ENCODE results near the gene BCR. TPM values are rescaled to one million over a fixed set of nuclear protein-coding genes. Genes with fewer than 3 reads are reported as not detected.

BCR gene
- polyA plus RNA-seq, 1 donor (not counting 4 experiments of a cell fraction or from before 2014, with no cell fraction given) = 25.8 TPM

DNA sequence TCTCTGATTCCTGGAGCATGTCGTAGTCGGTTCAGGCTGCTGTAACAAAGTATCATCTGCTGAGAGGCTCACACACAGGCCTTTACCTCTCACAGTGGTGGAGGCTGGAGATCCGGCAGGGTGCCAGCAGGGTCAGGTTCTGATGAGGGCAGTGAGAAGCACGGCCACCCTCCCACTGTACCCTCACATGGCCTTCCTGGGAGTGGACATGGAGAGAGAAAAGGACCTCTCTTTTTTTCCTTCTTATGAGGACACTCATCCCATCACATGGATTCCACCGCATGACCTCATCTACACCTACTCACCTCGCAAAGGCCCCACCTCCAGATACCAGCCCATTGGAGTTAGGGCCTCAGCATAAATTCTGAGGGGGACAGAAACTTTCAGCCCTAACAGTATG lies 99.5 kb downstream of the BCR start:
- no peak for TF ChIP-seq EZH2 (IDR thresholded peaks at IDR 0.05; ENCODE audit: low read length)
- TF ChIP-seq, protein P1, sequence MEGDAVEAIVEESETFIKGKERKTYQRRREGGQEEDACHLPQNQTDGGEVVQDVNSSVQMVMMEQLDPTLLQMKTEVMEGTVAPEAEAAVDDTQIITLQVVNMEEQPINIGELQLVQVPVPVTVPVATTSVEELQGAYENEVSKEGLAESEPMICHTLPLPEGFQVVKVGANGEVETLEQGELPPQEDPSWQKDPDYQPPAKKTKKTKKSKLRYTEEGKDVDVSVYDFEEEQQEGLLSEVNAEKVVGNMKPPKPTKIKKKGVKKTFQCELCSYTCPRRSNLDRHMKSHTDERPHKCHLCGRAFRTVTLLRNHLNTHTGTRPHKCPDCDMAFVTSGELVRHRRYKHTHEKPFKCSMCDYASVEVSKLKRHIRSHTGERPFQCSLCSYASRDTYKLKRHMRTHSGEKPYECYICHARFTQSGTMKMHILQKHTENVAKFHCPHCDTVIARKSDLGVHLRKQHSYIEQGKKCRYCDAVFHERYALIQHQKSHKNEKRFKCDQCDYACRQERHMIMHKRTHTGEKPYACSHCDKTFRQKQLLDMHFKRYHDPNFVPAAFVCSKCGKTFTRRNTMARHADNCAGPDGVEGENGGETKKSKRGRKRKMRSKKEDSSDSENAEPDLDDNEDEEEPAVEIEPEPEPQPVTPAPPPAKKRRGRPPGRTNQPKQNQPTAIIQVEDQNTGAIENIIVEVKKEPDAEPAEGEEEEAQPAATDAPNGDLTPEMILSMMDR (optimal IDR thresholded peaks at IDR 0.05 in 1 of 3, IDR thresholded peaks at IDR 0.05 in 1 of 3, conservative IDR thresholded peaks at IDR 0.05 in 1 of 3; ENCODE audit: extremely low read depth in 1 of 3, insufficient read depth in 2 of 3, low read length in 3 of 3) = no peak
- no peak overlapping the region for H3K4me3 ChIP-seq (ENCODE audit: control insufficient read depth in 2 of 3, extremely low read depth in 1 of 3, insufficient read depth in 2 of 3, low read depth in 1 of 3, low read length in 3 of 3)
- no peaks in the 10 kb centered on the region for H3K27me3 ChIP-seq (ENCODE audit: control insufficient read depth, extremely low read depth, insufficient read depth, low read length)
- peak overlapping the region; percentile 74 for H3K27ac ChIP-seq (ENCODE audit: control insufficient read depth, insufficient read depth, low read length)
- no peaks in the 10 kb centered on the region for H4K20me1 ChIP-seq (ENCODE audit: control insufficient read depth, extremely low read depth, insufficient read depth, low read length)
- no peak overlapping the region for H3K4me2 ChIP-seq (ENCODE audit: control insufficient read depth, extremely low read depth, insufficient read depth, low read depth, low read length)
- dilution Hi-C loops (cut with MboI; ENCODE audit: extremely low pct_ligation_motif_present, low sequenced_read_pairs) = no loop called here
- no peak for FAIRE-seq
- no peak for DNase-seq (ENCODE audit: low read depth, low spot score)
- H3K36me3 ChIP-seq (ENCODE audit: control insufficient read depth in 2 of 2, extremely low read depth in 1 of 2, insufficient read depth in 2 of 2, low read length in 2 of 2) = peaks cover 36 to 49% of the 10 kb centered on the region in 2 experiments
- H3K79me2 ChIP-seq (ENCODE audit: control insufficient read depth, insufficient read depth, low read length) = no peaks in the 10 kb centered on the region
- H3K9me3 ChIP-seq (ENCODE audit: control insufficient read depth, low read depth, low read length) = no peaks in the 10 kb centered on the region
- peaks cover 45% of the 10 kb centered on the region for H3K4me1 ChIP-seq (ENCODE audit: control insufficient read depth, extremely low read depth, insufficient read depth, low read length)
- no peak overlapping the region for H2AFZ ChIP-seq (ENCODE audit: control insufficient read depth, low read length)
- H3K9me1 ChIP-seq (ENCODE audit: control insufficient read depth, extremely low read depth, insufficient read depth, low read length) = no peaks in the 10 kb centered on the region
- peak overlapping the region; percentile 58 for H3K9ac ChIP-seq (ENCODE audit: control insufficient read depth, extremely low read depth, insufficient read depth, low read length)

DNA sequence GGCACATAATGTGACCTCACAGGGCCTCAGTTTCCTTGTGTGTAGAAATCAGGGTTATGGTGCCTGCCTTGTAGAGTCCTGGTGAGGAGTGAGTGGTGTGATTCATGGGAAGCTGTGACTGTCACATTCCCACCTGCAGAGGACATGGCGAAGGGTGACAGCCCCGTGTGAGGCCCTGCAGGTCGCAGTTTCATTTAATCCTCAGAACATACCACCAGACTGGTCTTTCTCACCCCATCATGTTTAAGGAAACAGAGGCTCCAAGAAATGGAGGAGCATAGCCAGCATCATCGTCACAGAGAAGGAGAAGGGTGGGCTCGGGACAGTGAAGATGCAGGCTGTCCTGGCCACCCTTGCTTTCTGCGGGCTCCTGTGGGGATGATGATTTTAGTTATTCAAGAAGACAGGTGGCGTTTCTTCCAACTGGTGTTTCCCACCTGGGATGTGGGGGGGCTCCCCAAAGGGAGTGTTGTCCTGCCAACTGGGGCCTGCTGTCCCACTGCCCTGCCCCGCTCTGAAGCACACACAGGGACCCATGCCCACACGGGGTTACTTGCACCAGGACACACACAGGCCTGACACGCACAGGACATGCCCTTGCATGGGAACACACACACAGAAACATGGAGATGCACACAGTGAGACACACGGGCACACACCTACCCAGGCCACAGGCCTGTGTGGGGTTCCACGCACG lies 100.2 kb downstream of the BCR start:
- H3K27ac ChIP-seq (ENCODE audit: control insufficient read depth, insufficient read depth, low read length) = peak overlapping the region; percentile 74
- H3K27me3 ChIP-seq (ENCODE audit: control insufficient read depth, extremely low read depth, insufficient read depth, low read length) = no peaks in the 10 kb centered on the region
- TF ChIP-seq, protein P1 (optimal IDR thresholded peaks at IDR 0.05 in 1 of 3, IDR thresholded peaks at IDR 0.05 in 1 of 3, conservative IDR thresholded peaks at IDR 0.05 in 1 of 3; ENCODE audit: extremely low read depth in 1 of 3, insufficient read depth in 2 of 3, low read length in 3 of 3) = no peak
- dilution Hi-C loops (cut with MboI; ENCODE audit: extremely low pct_ligation_motif_present, low sequenced_read_pairs) = no loop called here
- no peaks in the 10 kb centered on the region for H3K79me2 ChIP-seq (ENCODE audit: control insufficient read depth, insufficient read depth, low read length)
- no peak overlapping the region for H3K9ac ChIP-seq (ENCODE audit: control insufficient read depth, extremely low read depth, insufficient read depth, low read length)
- peaks cover 45% of the 10 kb centered on the region for H3K4me1 ChIP-seq (ENCODE audit: control insufficient read depth, extremely low read depth, insufficient read depth, low read length)
- no peak overlapping the region for H3K4me2 ChIP-seq (ENCODE audit: control insufficient read depth, extremely low read depth, insufficient read depth, low read depth, low read length)
- H4K20me1 ChIP-seq (ENCODE audit: control insufficient read depth, extremely low read depth, insufficient read depth, low read length) = no peaks in the 10 kb centered on the region
- H3K4me3 ChIP-seq (ENCODE audit: control insufficient read depth in 2 of 3, extremely low read depth in 1 of 3, insufficient read depth in 2 of 3, low read depth in 1 of 3, low read length in 3 of 3) = no peak overlapping the region
- no peak for DNase-seq (ENCODE audit: low read depth, low spot score)
- no peaks in the 10 kb centered on the region for H3K9me3 ChIP-seq (ENCODE audit: control insufficient read depth, low read depth, low read length)
- FAIRE-seq = no peak
- H3K9me1 ChIP-seq (ENCODE audit: control insufficient read depth, extremely low read depth, insufficient read depth, low read length) = no peaks in the 10 kb centered on the region
- H2AFZ ChIP-seq (ENCODE audit: control insufficient read depth, low read length) = no peak overlapping the region
- H3K36me3 ChIP-seq (ENCODE audit: control insufficient read depth in 2 of 2, extremely low read depth in 1 of 2, insufficient read depth in 2 of 2, low read length in 2 of 2) = peaks cover 34 to 47% of the 10 kb centered on the region in 2 experiments
